Mesothelial cell of epicardium (in vitro differentiated cells): ENCODE results near the gene CIDEA. TPM values are rescaled to one million over a fixed set of nuclear protein-coding genes. Genes with fewer than 3 reads are reported as not detected.

Experiments
- DNase-seq, 2 experiments: peaks; one replicate each; pipeline ENCODE4 v3.0.0; 2021; ENCODE audit warnings: low spot score in 2 of 2; ENCODE audit not compliant: unreplicated experiment in 2 of 2
- H3K27ac Mint-ChIP-seq: 2 replicates; pipeline ENCODE4 v1.8.0; 2021; ENCODE audit warnings: mixed read lengths
- H3K27me3 Mint-ChIP-seq: 2 replicates; pipeline ENCODE4 v1.8.0; 2021; ENCODE audit warnings: low read depth, mixed read lengths
- H3K36me3 Mint-ChIP-seq: 2 replicates; pipeline ENCODE4 v1.8.0; 2021; ENCODE audit warnings: mixed read lengths
- H3K4me1 Mint-ChIP-seq: 2 replicates; pipeline ENCODE4 v1.8.0; 2021; ENCODE audit warnings: mixed read lengths
- H3K4me3 Mint-ChIP-seq: 2 replicates; pipeline ENCODE4 v1.8.0; 2021; ENCODE audit warnings: mild to moderate bottlenecking, moderate library complexity, mixed read lengths
- H3K9me3 Mint-ChIP-seq: 2 replicates; pipeline ENCODE4 v1.8.0; 2021; ENCODE audit warnings: mixed read lengths
- CTCF ChIP-seq: fragments of 200-600 bp; sonication (generic); IDR thresholded peaks from one replicate; pipeline ENCODE4 v1.5.0; 2021; ENCODE audit warnings: antibody characterized with exemption; ENCODE audit not compliant: unreplicated experiment
- total RNA-seq: library from RNA; stranded (reverse); gene quantifications from 3 replicates; pipeline ENCODE4 v1.2.1, GENCODE V29; 2021

Gene CIDEA
- total RNA-seq, 1 donor from 2014 or later: not detected

GRCh38 chr18:12325726-12326245, 71.6 kb downstream of the CIDEA start:
- no peak overlapping the region for H3K27ac Mint-ChIP-seq
- peaks cover 47% of the 10 kb centered on the region for H3K36me3 Mint-ChIP-seq
- no peak for TF ChIP-seq CTCF
- no peaks in the 10 kb centered on the region for H3K27me3 Mint-ChIP-seq
- H3K9me3 Mint-ChIP-seq: no peaks in the 10 kb centered on the region
- no peaks in the 10 kb centered on the region for H3K4me1 Mint-ChIP-seq
- DNase-seq: no peak
- no peak overlapping the region for H3K4me3 Mint-ChIP-seq

- Mint-ChIP-seq H3K27ac (no peak overlapping the region), H3K9me3 (no peaks in the 10 kb centered on the region)
Measured at GRCh38 chr18:12326711-12327460, 72.7 kb downstream of the CIDEA start.

More at GRCh38 chr18:12326711-12327460, 72.7 kb downstream of the CIDEA start:
- Mint-ChIP-seq H3K4me1 (no peaks in the 10 kb centered on the region), H3K36me3 (peaks cover 43% of the 10 kb centered on the region), H3K27me3 (no peaks in the 10 kb centered on the region), H3K4me3 (no peak overlapping the region)
- TF ChIP-seq CTCF: no peak
- no peak for DNase-seq

Other genes with a start within 250 kb of the CIDEA start
- gene ANKRD62, start 160.5 kb upstream of the CIDEA start, total RNA-seq: not detected in 3 replicates
- gene TUBB6, start 53.9 kb downstream of the CIDEA start, total RNA-seq: 53.1 to 57.5 TPM (median 55.0 TPM) in 3 replicates
- gene AFG3L2, start 122.9 kb downstream of the CIDEA start, total RNA-seq: 45.5 to 48.5 TPM (median 47.7 TPM) in 3 replicates
- 19.7 to 22.6 TPM (median 20.4 TPM) in 3 replicates for gene PRELID3A, start 153.6 kb downstream of the CIDEA start, total RNA-seq